Mucosa of descending colon (tissue), 3 donors: ENCODE measurements around the gene ZNF133. TPM values are rescaled to one million over a fixed set of nuclear protein-coding genes. Genes with fewer than 3 reads are reported as not detected.

Experiments used
- ATAC-seq: fragments of 200-7000 bp; cut with Tn5 transposase; one replicate; pipeline ENCODE4 v1.9.1; 2020; ENCODE audit warnings: mild to moderate bottlenecking, moderate library complexity
- DNase-seq, 3 donors: peaks; one replicate each; pipeline ENCODE4 v3.0.0-alpha.2; 2020
- H3K36me3 ChIP-seq: fragments of 200-600 bp; one replicate; pipeline ENCODE4 v1.8.0; 2021; ENCODE audit warnings: low read depth, mild to moderate bottlenecking
- H3K4me1 ChIP-seq: fragments of 200-600 bp; one replicate; pipeline ENCODE4 v1.8.0; 2021; ENCODE audit warnings: low read depth, mild to moderate bottlenecking
- H3K4me3 ChIP-seq: fragments of 200-600 bp; one replicate; pipeline ENCODE4 v1.8.0; 2021; ENCODE audit warnings: mild to moderate bottlenecking
- H3K9me3 ChIP-seq: fragments of 200-600 bp; one replicate; pipeline ENCODE4 v1.8.0; 2021; ENCODE audit warnings: mild to moderate bottlenecking
- CTCF ChIP-seq: fragments of 200-600 bp; IDR thresholded peaks from one replicate; pipeline ENCODE4 v1.8.0; 2022; ENCODE audit warnings: antibody characterized with exemption, mild to moderate bottlenecking
- intact Hi-C, 2 donors: fragments of 100-400 bp; cut with DNase I in 1 of 2; cut with micrococcal nuclease in 1 of 2; formaldehyde crosslinking; loops; one replicate each; pipeline versions ENCODE4 v1.11.0 to v1.11.1; 2022; cut with DNase I, micrococcal nuclease
- total RNA-seq, 3 donors: library from RNA; stranded (reverse); fragmentation: NEBNext Ultra II Directional in 2 of 3; extraction: Animal tissue kit (Norgen Biotek cat#: 25700) in 2 of 3; gene quantifications; one replicate each; pipeline versions ENCODE4 v1.2.1 to v1.2.4, GENCODE V29; 2021 to 2023
- donor health status: DM: no; HTN: no; CAD: no; lungs with moderate emphysema.
- donor health status: DM: no; HTN: no; CAD: no.
- donor health status: DM: no; HTN: yes; CAD: no.

Gene ZNF133
- total RNA-seq, 3 donors from 2014 or later: 6.1 to 14.3 (median 11.8) TPM

GRCh38 chr20:18259730-18260129, 28.6 kb upstream of the ZNF133 start:
- no peak for ATAC-seq
- no peak for DNase-seq
- no peak for TF ChIP-seq CTCF
- Histone ChIP-seq H3K36me3 (no peaks in the 10 kb centered on the region), H3K9me3 (no peaks in the 10 kb centered on the region), H3K4me1 (no peaks in the 10 kb centered on the region), H3K4me3 (no peak overlapping the region)
- intact Hi-C loops: no loop called here

- no peaks in the 10 kb centered on the region for H3K4me1 ChIP-seq
- DNase-seq (peak in 1 of 3 donors; percentile 61), ATAC-seq (peak; percentile 99)
- intact Hi-C loops: no loop called here
- H3K4me3 ChIP-seq: no peak overlapping the region
- H3K9me3 ChIP-seq: no peaks in the 10 kb centered on the region
- no peak for TF ChIP-seq CTCF
- H3K36me3 ChIP-seq: no peaks in the 10 kb centered on the region
These were observed 24.6 kb upstream of the ZNF133 start for GRCh38 chr20:18263723-18264122.

- no peaks in the 10 kb centered on the region for H3K36me3 ChIP-seq
- H3K4me1 ChIP-seq: no peaks in the 10 kb centered on the region
- no peak for TF ChIP-seq CTCF
- H3K9me3 ChIP-seq: no peaks in the 10 kb centered on the region
- H3K4me3 ChIP-seq: no peak overlapping the region
- ATAC-seq (no peak), DNase-seq (no peak)
- intact Hi-C loops: no loop called here
These were observed 22.9 kb upstream of the ZNF133 start for GRCh38 chr20:18265441-18265840.

GRCh38 chr20:18266282-18266681, 22.0 kb upstream of the ZNF133 start:
- Histone ChIP-seq H3K4me3 (no peak overlapping the region), H3K36me3 (no peaks in the 10 kb centered on the region), H3K9me3 (no peaks in the 10 kb centered on the region), H3K4me1 (no peaks in the 10 kb centered on the region)
- DNase-seq: no peak
- ATAC-seq: no peak
- no peak for TF ChIP-seq CTCF
- intact Hi-C loops: no loop called here

- Histone ChIP-seq H3K4me3 (no peak overlapping the region), H3K9me3 (no peaks in the 10 kb centered on the region), H3K36me3 (no peaks in the 10 kb centered on the region), H3K4me1 (no peaks in the 10 kb centered on the region)
- intact Hi-C loops: no loop called here
- ATAC-seq (no peak), DNase-seq (no peak)
- no peak for TF ChIP-seq CTCF
These were observed 20.5 kb upstream of the ZNF133 start for GRCh38 chr20:18267815-18268214.

- intact Hi-C loops: no loop called here
- Histone ChIP-seq H3K4me3 (no peak overlapping the region), H3K36me3 (no peaks in the 10 kb centered on the region), H3K4me1 (no peaks in the 10 kb centered on the region), H3K9me3 (no peaks in the 10 kb centered on the region)
- no peak for ATAC-seq
- no peak for TF ChIP-seq CTCF
- DNase-seq: no peak
These were observed 17.2 kb upstream of the ZNF133 start for GRCh38 chr20:18271160-18271559.
